ES-I3 (cell line): ENCODE measurements around the gene TSPAN18.

Experiments
- H3K36me3 ChIP-seq: 2 replicates; pipeline ENCODE4 v1.6.1; 2013; ENCODE audit warnings: mild to moderate bottlenecking, low read length, control low read depth, moderate library complexity; ENCODE audit not compliant: insufficient read depth
- H3K4me1 ChIP-seq: 2 replicates; pipeline ENCODE4 v1.6.1; 2013; ENCODE audit warnings: mild to moderate bottlenecking, control low read depth, low read length; ENCODE audit not compliant: insufficient read depth
- H3K9ac ChIP-seq: 2 replicates; pipeline ENCODE4 v1.6.1; 2013; ENCODE audit warnings: low read depth, mild to moderate bottlenecking, low read length, moderate library complexity
- H3K9me3 ChIP-seq: 2 replicates; pipeline ENCODE4 v1.6.1; 2013; ENCODE audit warnings: mild to moderate bottlenecking, low read length, moderate library complexity; ENCODE audit not compliant: control insufficient read depth, insufficient read depth

Gene TSPAN18

GRCh38 chr11:44853666-44854065, 126.9 kb downstream of the TSPAN18 start:
- Histone ChIP-seq H3K4me1 (peaks cover 23% of the 10 kb centered on the region), H3K9ac (no peak overlapping the region), H3K36me3 (no peaks in the 10 kb centered on the region; the same call in 1 of the 2 replicates), H3K9me3 (no peaks in the 10 kb centered on the region)

DNA sequence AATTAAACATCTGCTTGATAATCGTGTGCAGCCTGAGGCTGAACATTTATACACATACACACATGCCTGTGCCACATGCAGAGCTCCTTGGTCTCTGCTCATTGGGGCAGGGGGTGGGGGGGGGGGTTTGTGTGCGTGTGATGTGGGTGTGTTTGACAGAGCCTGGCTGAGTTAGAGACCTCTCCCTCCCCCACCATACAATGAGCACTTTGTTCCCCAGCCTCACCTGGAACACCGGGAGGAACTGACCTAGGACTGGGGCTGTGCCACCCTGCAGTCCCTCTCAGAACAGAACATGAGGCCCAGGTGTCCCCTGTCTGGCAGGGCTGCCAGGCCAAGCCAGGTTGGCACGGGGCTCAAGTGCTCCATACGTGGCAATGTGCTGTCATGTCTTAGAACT, 127.3 kb downstream of the TSPAN18 start:
- Histone ChIP-seq H3K9me3 (no peaks in the 10 kb centered on the region), H3K4me1 (peaks cover 24% of the 10 kb centered on the region), H3K36me3 (no peaks in the 10 kb centered on the region; the same call in 1 of the 2 replicates), H3K9ac (no peak overlapping the region)

DNA sequence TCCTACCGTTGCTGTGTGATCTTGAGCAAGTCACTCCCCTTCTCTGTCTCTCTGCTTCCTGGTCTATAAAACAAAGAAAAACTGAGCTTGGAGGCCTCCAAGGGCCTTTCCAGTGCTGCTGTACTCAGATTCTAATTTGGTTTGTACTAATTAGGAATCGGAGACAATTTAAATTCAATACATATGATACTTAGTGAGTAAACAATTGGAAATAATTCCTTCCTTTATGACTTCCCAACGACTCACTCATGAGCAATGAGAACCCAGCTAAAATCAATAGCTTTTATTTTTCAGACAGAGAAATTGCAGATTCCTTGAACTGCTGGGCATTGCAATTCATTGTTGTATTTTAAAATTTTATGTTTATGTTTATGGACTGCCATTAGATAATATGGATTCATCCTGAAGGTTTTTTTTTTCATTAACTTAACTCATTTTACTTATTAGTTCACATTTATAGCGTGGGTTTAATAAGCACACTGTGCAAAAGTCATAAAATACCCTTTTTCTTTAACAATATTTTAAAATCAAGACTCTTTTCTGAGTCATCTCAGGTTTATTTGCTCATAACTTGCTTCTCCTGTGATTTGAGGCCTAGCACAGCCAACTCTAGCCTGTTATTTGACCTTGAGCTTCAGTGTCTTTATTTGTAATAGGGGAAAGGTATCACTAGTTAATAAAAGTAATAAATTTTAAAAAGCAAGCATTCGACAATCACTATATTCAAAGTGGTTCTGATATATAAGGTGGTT, 128.2 kb downstream of the TSPAN18 start:
- Histone ChIP-seq H3K9ac (no peak overlapping the region), H3K9me3 (no peaks in the 10 kb centered on the region), H3K36me3 (no peaks in the 10 kb centered on the region; the same call in 1 of the 2 replicates), H3K4me1 (peaks cover 26% of the 10 kb centered on the region)

- Histone ChIP-seq H3K36me3 (no peaks in the 10 kb centered on the region; the same call in 1 of the 2 replicates), H3K9me3 (no peaks in the 10 kb centered on the region), H3K9ac (no peak overlapping the region), H3K4me1 (peaks cover 29% of the 10 kb centered on the region)
These were observed 128.7 kb downstream of the TSPAN18 start for GRCh38 chr11:44855493-44855849.

GRCh38 chr11:44857490-44858090, 130.8 kb downstream of the TSPAN18 start:
- H3K36me3 ChIP-seq, result no peaks in the 10 kb centered on the region
- peaks cover 36% of the 10 kb centered on the region for H3K4me1 ChIP-seq
- H3K9ac ChIP-seq, result no peak overlapping the region
- no peaks in the 10 kb centered on the region for H3K9me3 ChIP-seq

- Histone ChIP-seq H3K4me1 (peaks cover 47% of the 10 kb centered on the region), H3K9ac (no peak overlapping the region)
These were observed 132.2 kb downstream of the TSPAN18 start for GRCh38 chr11:44858796-44859527.

GRCh38 chr11:44859528-44859925, 132.8 kb downstream of the TSPAN18 start:
- peaks cover 47% of the 10 kb centered on the region for H3K4me1 ChIP-seq
- H3K9me3 ChIP-seq, result no peaks in the 10 kb centered on the region
- H3K36me3 ChIP-seq, result no peaks in the 10 kb centered on the region
- H3K9ac ChIP-seq, result no peak overlapping the region

More at GRCh38 chr11:44858796-44859527, 132.2 kb downstream of the TSPAN18 start:
- Histone ChIP-seq H3K36me3 (no peaks in the 10 kb centered on the region), H3K9me3 (no peaks in the 10 kb centered on the region)

DNA sequence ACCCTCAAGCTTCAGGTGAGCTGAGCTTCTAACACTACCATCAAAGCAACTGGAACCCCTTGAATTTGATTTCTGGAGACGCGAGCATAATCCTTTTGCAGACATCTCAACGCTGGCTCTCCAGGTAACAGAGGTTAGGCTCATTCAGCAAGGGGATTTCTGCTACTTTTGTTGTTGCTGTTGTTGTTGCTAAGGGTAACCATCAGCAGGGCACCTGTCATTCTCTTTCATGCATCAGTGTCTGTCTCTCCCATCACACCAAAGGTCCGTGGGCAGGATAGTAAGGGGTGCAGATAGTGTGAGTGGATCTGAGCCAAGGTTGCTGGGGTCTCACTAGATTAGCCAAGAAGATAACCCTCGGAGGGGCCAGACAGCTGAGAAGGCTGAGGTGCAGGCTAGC, 133.6 kb downstream of the TSPAN18 start:
- H3K9me3 ChIP-seq, result no peaks in the 10 kb centered on the region
- no peak overlapping the region for H3K9ac ChIP-seq
- H3K4me1 ChIP-seq, result peaks cover 47% of the 10 kb centered on the region
- no peaks in the 10 kb centered on the region for H3K36me3 ChIP-seq

GRCh38 chr11:44861849-44862557, 135.2 kb downstream of the TSPAN18 start:
- Histone ChIP-seq H3K9ac (no peak overlapping the region; the same call in 1 of the 2 replicates), H3K9me3 (no peaks in the 10 kb centered on the region), H3K4me1 (peaks cover 58% of the 10 kb centered on the region), H3K36me3 (no peaks in the 10 kb centered on the region)

DNA sequence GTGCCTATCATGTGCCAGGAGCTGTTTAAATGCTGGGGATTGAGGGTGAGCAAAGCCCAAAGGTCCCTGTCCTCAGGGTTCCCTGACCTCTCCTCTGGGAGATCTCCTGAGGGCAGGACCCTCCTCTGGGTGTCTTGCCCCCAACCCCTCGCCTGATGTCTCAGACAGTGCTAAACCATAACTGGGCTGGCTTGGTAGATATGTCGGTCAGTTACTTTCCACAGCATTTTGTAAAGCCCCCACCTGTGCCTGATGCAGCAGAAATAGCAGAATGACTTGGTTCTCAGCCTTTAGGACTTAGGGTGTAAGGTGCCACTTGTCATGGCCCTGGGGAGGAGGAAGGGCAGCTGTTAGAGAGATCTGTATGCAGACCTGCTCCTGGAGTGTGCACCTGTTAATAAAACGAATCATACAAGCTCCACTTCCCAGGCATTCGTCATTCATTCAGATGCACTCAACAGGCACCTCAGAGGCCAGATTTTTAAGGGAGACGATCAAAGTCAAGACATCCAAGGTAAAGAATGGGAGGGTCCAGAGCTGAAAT, 135.9 kb downstream of the TSPAN18 start:
- Histone ChIP-seq H3K36me3 (no peaks in the 10 kb centered on the region), H3K9me3 (no peaks in the 10 kb centered on the region), H3K9ac (no peak overlapping the region), H3K4me1 (peaks cover 58% of the 10 kb centered on the region)

GRCh38 chr11:44863231-44863630, 136.5 kb downstream of the TSPAN18 start:
- Histone ChIP-seq H3K9me3 (no peaks in the 10 kb centered on the region), H3K9ac (no peak overlapping the region), H3K4me1 (peaks cover 53% of the 10 kb centered on the region), H3K36me3 (no peaks in the 10 kb centered on the region)

DNA sequence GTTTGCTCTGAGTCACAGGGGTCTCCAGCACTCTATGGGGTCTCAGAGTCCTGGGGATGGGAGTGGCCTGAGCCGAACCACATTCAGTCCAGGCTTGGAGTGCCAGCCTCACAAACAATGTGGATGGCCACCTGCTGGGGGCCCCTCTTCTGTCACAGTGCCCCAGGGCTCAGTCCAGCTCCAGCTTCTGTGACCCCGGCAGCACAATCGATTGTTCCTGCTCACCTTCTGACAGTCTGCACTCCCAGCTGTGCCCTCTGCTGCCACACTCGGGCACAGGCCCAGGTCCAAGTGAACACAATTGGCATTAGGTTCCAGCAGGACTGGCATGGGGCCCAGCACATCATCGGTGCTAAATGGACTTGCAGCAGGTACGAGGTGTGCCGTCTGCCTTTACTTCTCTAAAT, 139.1 kb downstream of the TSPAN18 start:
- no peaks in the 10 kb centered on the region for H3K36me3 ChIP-seq
- no peaks in the 10 kb centered on the region for H3K9me3 ChIP-seq
- H3K4me1 ChIP-seq, result peaks cover 33% of the 10 kb centered on the region
- H3K9ac ChIP-seq, result no peak overlapping the region

GRCh38 chr11:44866286-44866685, 139.5 kb downstream of the TSPAN18 start:
- no peak overlapping the region for H3K9ac ChIP-seq
- no peaks in the 10 kb centered on the region for H3K9me3 ChIP-seq
- H3K36me3 ChIP-seq, result no peaks in the 10 kb centered on the region
- peaks cover 33% of the 10 kb centered on the region for H3K4me1 ChIP-seq

- Histone ChIP-seq H3K9ac (no peak overlapping the region), H3K36me3 (no peaks in the 10 kb centered on the region), H3K9me3 (no peaks in the 10 kb centered on the region), H3K4me1 (peaks cover 18% of the 10 kb centered on the region)
These were observed 141.3 kb downstream of the TSPAN18 start for GRCh38 chr11:44868021-44868420.
